HG02588 (cell line): ENCODE measurements around the gene CTSD.

ENCODE experiments used
- ATAC-seq: cut with Tn5 transposase; IDR thresholded peaks from one replicate; pipeline ENCODE4 v1.9.1; 2021; ENCODE audit warnings: mild to moderate bottlenecking, moderate library complexity; ENCODE audit not compliant: unreplicated experiment

CTSD gene

GRCh38 chr11:1756791-1757771, 6.6 kb downstream of the CTSD start:
- no peak for ATAC-seq

DNA sequence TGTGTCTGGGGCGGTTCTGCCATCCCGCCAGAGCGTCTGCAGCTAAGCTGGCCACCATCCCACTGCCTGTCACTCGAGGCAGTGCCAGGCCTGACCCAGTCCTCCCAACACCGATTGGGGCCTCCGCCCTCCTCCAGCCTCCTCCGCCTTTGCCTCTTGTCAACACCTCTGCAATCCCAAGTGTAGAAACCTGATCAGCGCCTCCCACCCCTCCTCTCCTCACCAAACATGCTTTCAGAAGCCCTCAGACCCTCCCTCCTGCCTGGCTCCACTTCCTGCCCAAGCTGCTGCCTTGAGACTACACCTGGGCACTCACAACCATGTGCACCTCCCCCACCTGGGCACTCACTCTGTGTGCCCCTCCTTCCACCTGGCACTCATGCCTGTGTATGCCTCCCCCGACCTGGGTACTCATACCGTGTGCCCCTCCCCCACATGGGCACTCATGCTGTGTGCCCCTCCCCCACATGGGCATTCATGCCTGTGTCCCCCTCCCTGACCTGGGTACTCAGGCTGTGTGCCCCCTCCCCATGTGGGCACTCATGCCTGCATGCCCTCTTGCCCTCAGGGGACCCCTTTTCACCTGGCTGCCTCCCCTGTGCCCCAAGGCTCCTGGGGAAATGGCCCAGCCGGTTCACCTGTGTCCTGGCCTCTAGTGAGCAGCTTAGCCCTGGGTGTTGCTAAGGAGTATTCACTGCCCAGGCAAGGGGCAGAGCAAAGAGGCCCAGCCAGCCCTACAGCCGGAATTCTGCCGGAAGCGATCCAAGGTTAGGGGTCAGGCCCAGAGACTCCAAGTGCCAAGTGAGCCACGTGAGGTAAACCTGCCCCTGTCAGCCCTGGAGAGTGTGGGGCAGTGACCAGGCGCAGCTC, 7.8 kb downstream of the CTSD start:
- ATAC-seq = no peak

GRCh38 chr11:1755344-1755691, 8.4 kb downstream of the CTSD start:
- ATAC-seq = no peak

DNA sequence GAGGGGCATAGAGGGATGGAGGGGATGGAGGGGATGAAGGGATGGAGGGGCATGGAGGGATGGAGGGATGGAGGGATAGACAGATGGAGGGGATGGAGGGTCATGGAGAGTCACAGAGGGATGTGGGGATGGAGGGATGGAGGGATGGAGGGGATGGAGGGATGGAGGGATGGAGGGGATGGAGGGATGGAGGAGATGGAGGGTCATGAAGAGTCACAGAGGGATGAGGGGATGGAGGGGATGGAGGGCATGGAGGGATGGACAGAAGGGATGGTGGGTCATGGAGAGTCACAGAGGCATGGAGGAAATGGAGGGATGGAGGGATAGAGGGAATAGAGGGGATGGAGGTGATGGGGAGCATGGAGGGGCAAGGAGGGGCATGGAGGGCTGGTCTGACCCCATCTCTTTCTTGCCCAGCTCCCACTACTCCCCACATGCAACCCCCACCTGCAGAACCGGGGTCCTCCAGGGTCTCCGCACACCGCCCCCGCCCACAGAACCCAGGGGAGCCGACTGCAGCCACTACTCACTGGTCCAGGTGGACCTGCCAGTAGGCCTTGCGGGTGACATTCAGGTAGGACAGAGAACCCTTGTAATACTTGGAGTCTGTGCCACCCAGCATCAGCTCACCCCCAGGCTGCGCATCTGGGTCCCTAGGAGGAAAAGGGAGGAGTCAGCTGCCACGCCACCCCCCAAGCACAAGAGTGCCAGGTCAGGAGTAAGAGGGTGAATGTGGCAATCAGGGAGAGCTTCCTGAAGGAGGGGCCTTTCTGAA, 9.2 kb downstream of the CTSD start:
- ATAC-seq = no peak

GRCh38 chr11:1753929-1754305, 9.8 kb downstream of the CTSD start:
- no peak for ATAC-seq

DNA sequence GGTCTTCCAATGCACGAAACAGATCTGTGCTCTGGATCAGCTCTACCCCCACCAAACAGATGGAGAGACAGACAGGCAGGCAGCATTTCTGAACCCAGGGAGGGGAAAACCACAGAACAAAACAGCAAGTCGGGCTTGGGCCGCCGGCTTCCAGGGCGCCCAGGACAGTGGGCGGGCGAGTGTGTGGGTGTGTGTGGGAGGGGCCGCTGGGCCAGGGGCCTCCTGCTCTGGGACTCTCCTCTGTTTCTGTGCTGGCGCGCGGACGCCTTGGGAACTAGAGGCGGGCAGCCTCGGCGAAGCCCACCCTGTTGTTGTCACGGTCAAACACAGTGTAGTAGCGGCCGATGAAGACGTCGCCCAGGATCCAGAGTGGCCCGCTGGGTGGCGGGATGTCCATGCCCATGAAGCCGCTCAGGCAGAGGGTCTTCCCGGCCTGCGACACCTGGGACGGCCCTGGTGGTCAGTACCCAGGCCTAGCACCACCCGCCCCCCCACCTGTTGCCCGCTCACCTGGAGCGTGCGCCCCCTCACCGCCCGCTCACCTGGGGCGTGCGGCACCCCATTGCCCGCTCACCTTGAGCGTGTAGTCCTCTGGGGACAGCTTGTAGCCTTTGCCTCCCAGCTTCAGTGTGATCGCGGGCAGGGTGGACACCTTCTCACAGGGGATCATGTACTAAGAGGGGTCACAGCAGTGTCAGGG, 10.3 kb downstream of the CTSD start:
- ATAC-seq = no peak

DNA sequence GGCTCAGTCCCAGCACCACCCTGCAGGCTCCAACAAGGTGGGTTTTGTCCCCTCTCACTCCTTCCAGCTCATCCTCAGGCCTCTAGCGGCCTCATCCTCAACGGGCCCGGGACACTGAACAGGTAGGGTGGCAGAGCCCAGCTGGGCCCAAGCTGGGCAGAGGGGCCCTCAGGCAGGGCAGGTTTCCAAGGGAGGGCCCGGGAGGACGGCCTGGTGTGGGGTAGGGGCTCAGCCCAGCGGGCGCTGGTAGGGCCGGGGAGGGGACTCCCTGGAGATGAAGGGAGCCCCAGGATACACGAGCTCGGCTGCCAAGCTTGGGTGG, 10.9 kb downstream of the CTSD start:
- ATAC-seq = no peak

DNA sequence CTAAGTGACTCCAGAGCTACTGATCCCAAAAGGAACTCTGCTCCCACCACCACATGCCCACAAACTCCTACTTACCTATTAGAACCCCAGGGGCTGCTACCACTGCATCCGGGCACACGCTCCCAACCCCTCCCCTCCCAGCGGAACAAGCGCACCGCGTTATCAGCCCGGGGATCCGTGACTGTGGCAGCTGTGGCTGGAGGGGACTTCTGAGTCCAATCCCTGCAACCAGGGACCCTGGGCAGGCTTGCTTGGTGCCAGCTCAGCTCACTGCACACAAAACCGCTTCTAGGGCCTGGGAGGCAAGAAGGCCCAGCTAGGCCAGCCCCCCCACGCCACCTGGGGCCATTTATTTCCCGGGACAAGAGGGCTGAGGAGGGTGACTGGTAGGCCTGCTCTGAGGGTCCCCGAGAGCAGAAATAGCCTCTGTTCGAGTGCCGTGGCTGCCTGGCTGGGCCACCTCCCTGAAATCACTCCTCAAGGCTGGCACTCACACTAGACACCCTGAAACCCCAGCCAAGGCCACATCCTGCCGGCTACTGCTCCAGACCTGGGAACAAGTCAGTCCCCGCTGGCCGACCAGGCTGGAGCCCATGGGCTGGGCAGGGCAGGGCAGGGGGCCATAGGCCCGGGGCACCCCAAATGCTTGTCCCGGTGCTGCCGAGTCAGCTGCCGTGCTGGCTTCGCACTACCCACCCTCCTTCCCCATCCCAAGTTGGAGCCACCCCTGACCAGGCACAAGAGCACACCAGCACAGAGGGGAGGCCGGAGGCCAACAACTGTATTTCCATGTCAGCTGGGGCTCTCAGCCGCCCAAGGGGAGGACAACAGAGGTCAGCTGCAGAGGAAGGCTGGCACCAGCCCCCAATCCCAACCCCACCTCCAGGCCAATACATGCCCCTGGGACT, 11.5 kb downstream of the CTSD start:
- ATAC-seq = no peak

- ATAC-seq = no peak
These were observed 12.2 kb downstream of the CTSD start for GRCh38 chr11:1751531-1751921.

DNA sequence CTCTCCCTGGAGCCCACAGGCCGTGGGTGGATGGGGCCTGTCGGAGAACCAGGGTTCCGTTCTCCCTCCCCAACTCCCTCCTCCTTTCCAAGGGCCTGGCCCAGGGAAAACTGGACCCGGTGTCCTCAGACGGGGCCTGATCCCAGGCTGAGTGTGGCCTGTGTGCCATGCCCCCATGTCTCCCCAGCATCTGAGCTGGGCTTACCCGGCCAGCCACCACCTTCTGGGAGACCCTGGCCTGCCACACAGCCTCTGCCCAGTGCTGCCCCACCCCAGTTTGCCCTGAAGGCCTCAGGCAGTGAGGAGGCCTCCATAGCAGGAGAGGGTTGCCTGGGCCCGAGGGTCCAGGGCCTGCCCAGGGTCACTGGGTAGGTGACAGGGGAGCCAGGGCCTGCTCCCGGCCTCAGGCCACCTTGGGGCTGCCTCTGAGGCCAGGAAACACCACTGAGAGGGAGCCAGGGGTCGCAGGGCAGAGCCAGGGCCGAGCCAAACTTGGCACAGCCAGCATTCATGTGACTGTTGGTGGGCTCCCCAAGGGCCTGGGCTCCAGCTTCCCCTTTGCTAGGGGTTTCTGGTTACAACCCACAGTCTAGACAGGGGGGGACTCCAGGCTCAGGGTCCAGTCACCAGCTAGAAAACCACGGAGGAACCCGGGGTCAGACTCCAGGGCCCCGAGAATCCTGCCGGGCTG, 12.7 kb downstream of the CTSD start:
- no peak for ATAC-seq

- no peak for ATAC-seq
These were observed 13.3 kb downstream of the CTSD start, which contains the start of gene IFITM10 for GRCh38 chr11:1750481-1750839. Gene IFITM10 (minus strand): TSS chr11:1750595. CDS start chr11:1750442, 153 bp downstream.

DNA sequence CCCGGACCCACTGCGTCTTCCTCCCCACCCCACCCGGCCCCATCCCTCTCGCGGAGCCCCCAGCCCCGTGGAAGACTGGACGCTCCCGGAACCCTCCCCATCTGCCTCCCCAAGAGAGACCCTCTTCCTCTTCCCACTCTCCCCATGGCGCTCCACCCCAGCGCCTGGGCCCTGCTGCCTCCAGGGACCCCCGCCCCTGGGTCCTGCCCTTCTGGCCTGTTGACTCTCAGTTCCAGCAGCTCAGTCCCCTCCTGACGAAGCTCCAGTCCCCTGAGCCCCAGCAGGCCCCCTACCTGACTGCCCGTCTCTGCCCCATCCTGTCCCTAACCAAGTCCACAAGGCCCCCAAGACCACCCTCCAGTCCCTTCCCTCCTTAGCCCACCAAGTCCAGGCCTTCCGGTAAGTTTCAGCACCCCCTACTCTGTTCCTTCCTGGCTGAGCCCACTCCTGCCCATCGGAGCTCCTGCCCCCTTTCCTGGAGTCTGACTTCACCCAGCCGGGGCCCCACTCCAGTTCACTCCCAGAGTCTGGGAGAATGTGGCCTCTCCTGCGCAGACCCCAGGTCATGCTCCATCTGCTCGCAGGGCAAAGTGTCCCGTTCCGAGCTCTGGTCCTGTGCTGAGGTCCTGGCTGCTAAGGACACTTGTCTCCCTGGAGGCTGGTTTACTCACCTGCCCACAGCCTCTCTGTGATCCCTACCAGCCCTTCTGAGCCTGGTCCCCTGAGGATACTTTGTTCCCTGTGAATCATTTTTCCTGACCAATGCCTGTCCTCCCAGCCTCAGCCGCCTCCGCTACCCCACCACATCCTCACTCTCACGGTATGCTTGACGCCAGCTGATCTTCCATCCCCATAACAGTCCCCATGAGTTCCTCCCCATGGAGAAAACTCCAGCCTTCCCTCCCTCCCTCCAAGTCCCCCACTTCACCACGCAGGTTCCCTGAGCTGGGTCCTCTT, 14.1 kb downstream of the CTSD start:
- no peak for ATAC-seq

GRCh38 chr11:1748636-1749394, 14.9 kb downstream of the CTSD start:
- ATAC-seq = no peak

DNA sequence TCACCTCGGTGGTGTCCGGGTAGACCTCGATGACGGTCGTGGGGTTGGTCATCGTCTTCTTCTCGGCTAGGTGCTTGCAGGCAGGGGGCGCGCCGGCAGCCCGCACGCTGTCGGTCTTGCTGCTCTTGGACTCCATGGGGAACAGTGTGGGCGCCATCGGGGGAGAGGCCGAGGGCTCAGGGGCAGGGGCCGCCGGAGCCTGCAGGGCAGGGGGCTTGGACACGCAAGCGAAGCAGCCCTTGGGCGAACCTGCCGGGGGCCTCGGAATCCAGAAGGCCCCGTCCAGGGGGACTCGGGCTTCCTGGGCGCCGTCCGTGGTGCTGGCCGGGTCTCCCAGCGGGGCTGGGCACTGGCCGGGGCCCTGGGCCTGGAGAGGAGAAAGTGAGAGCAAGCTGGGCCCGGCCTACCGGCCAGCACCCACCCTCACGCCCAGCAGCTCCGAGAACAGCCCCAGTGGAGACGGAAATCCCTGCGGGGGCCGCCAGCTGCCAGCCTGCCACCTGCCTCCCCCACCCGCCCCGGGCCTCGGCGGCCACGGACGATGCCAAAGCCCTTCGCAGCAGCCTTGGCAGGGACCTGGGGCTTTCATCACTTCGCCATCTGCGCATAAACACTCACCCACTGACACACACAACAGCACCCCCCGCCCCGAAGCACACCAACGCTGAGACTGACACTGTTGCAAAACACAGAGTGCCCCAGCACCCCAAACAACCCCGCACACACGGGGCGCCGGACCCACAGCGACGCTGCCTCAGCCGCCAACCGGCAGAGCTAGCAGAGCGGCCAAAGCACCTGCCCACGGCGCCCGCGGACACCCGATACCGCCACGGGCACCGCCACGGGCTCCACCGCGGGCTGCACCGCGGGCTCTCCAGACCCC, 15.7 kb downstream of the CTSD start:
- no peak for ATAC-seq

- ATAC-seq = no peak
These were observed 16.6 kb downstream of the CTSD start for GRCh38 chr11:1746956-1747752.
